Epithelial cell of prostate (primary cell): Measurements from ENCODE around the gene POLE3.
"Not testable (repeated sequence)": the region's sequence is repeated elsewhere in the genome, so short reads cannot be mapped to it uniquely, and the experiment has no call there.

ENCODE experiments used
- DNase-seq: peaks from one replicate; pipeline ENCODE4 v3.0.0-alpha.2; 2011; ENCODE audit warnings: low read depth, low spot score
- H3K27ac ChIP-seq: fragments of 450-650 bp; 2 replicates; pipeline ENCODE4 v1.5.1; 2017; ENCODE audit warnings: mild to moderate bottlenecking

Gene POLE3

DNA sequence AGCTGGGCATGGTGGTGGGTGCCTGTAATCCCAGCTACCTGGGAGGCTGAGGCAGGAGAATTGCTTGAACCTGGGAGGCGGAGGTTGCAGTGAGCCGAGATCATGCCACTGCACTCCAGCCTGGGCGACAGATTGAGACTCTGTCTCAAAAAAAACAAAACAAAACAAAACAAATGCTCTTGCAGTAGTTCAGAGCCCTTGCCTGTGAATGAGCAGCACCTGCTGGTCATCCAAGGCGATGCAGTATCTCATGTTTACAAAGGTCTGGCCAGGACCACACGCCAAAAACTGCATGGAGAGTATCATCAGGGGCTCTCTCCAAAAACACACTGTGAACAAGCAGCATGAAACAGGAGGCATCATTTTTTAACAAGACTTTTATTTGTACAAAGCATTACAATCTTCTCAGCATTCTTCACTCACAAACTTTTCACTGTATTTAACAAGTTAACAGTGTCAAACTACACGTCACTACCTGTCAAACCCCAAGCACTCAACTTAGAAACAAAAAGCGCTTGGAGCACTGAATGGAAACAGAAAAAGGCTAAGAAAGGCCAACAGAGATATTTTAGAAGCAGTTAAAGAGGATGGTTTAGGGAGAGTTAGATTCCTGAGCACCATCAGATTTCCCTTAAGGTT, 3.5 kb downstream of the POLE3 start:
- DNase-seq, H3K27ac ChIP-seq: not testable (repeated sequence)

GRCh38 chr9:113406353-113406752, 4.1 kb downstream of the POLE3 start:
- DNase-seq, H3K27ac ChIP-seq: not testable (repeated sequence)

DNA sequence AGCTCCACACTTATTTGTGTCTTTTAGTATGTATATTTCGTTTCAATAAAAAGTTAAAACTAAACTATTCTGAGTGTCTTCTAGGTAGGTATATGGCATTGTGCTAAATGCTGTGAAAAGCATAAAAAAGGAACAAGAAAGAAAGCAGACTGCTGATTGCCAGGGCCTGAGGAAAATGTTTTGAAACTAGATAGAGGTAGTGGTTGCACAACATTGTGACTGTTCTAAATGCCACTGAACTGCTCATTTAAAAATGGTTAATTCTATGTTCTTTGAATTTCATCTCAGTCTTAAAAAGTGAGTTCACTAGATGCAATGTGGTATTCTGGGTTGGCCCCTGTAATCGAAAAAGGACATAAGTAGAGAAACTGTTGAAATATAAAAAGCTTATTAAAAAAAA, 6.8 kb downstream of the POLE3 start:
- no peak overlapping the region for H3K27ac ChIP-seq
- no peak for DNase-seq

DNA sequence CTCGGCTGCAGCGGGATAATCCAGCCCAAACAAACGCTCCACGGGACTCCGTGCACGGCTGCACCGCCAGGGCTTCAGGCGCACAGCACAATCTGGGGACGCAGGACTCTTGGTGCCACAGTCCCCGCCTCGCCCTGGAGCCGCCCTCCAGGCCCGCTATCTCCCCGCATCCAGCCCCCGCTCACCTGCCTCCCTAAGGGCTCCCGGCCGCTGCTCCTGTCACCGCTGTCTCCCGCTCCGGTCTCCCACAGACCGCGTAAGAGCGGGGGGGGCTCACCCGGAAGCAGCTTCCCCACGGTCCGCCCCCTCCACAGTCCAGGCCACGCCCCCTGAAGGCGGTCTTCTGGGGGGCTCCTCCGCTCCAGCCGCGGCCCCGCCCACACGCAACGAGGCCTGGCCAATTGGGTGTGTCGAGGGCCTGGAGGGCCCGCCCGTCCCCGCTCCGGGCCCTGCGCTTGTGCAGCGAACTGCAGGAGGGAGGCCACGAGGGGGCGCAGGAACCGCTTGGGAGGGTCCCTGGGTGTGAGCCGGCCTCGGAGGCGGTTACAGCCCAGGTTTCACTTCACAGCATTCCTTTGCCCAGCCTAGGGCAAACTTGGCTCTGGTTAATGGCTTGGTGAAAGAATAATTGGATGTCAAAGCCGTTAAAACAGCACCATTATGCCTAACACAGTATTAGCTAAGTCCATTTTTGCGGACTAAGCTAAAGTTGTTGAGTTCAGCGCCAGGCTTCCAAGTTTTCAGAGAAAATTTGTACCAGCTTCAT, 9.3 kb downstream of the POLE3 start, which contains the start of gene ALAD:
TSS of gene ALAD (minus strand) at position 258 of the 766 bp plus-strand sequence. CDS start 7,725 bp downstream, outside the sequence.
- H3K27ac ChIP-seq: peak within 1 kb of the TSS; percentile 12

DNA sequence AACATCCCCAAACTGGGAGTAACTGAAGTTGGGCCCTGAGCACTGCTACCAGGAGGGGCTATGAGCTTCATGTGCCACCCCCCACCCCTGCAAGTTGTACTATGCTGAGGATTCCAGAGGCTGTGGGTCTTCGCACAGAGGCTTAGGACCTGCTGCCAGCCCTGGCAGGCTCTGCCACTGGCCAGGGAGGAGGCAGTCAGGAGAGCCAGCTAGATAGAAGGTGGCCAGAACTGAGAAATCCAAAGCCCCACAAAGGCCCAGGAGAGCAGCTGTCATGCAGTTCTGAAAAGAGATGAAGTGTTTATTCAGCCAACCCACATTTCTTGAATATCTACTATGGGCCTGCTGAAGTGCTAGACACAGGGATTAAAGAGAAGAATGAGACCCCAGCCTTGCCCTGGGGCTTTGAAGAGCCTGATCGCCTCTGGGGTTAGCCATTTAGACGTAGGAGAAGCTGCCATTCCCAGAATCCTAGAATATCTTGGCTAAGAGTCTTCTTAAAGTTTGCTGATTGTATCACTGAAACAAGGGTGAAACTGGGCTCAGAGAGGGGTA, 10.8 kb downstream of the POLE3 start:
- H3K27ac ChIP-seq: no peak overlapping the region
- no peak for DNase-seq

More for the DNA sequence above, 9.3 kb downstream of the POLE3 start, which contains the start of gene ALAD:
- DNase-seq: peak; percentile 79

GRCh38 chr9:113398796-113399195, 11.7 kb downstream of the POLE3 start:
- DNase-seq: no peak

DNA sequence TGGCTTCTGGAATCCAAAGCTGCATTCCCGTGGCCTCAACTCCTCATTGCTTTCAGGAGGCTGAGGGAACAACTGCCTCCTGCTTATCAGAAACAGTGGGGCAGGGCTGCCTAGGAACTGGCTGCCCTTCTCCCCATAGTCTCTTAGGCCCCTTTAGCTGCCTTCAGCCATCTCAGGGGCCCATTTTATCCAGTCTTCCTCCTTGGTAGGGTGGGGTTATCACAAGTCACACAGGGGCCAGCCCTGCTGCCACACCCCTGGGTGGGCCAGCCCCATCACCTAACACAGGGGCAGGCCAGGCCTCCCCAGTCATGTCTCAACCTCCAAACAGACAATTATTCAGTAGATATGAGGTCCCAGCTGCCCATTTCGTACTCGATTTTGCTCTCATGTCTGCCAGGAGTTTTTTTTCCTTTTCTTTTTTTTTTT, 13.3 kb downstream of the POLE3 start:
- DNase-seq: no peak
- no peak overlapping the region for H3K27ac ChIP-seq

More at GRCh38 chr9:113398796-113399195, 11.7 kb downstream of the POLE3 start:
- no peak overlapping the region for H3K27ac ChIP-seq

GRCh38 chr9:113395000-113395861, 15.2 kb downstream of the POLE3 start:
- no peak overlapping the region for H3K27ac ChIP-seq
- DNase-seq: no peak

DNA sequence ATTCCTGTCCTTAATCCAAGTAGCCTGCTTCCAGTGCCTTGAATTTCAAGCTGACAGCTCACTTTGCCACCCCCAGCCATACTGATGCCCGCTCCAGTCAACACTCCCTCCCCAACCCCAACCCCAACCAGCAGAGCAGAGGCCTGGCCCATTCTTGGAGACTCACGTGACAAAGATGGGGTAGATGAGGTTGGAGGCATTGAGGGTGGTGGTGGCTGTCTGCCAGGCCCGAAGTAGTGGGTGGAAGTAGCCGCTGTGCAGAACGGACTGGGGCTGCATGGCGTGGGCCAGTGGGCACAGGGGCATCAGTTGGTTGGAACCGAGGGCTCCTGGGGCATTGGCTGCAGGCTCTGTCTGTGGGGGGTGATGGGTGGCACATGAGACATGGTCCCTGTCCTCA, 17.2 kb downstream of the POLE3 start:
- H3K27ac ChIP-seq: no peak overlapping the region
- no peak for DNase-seq

GRCh38 chr9:113391917-113392316, 18.6 kb downstream of the POLE3 start:
- H3K27ac ChIP-seq: no peak overlapping the region
- no peak for DNase-seq

- DNase-seq: no peak
- no peak overlapping the region for H3K27ac ChIP-seq
These were observed 20.1 kb downstream of the POLE3 start for GRCh38 chr9:113390192-113390960.

- DNase-seq: no peak
- no peak overlapping the region for H3K27ac ChIP-seq
These were observed 21.0 kb downstream of the POLE3 start for GRCh38 chr9:113389451-113389850.

DNA sequence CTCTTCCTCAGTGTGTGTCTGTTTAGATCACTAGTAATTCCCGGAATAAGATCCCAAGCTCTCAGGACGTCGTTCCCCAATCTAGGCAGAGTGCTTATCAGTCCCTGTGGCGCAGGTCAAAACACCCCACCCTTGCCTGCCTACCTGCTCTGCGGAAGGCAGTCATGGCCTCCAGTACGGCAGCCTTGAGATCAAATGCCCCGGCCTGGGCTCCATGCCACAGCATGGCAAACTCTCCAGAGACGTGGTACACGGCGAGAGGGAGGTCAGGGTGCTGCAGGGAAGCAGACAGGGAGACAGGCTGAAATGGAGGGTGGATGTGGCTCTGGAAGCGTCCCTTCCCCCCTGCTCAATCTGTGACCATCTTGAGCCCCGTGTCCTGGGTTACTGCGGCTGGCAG, 21.6 kb downstream of the POLE3 start:
- H3K27ac ChIP-seq: no peak overlapping the region
- DNase-seq: no peak

- DNase-seq: no peak
- no peak overlapping the region for H3K27ac ChIP-seq
These were observed 22.8 kb downstream of the POLE3 start for GRCh38 chr9:113387560-113388230.

- no peak overlapping the region for H3K27ac ChIP-seq
- no peak for DNase-seq
These were observed 23.7 kb downstream of the POLE3 start for GRCh38 chr9:113386571-113387393.

- DNase-seq: peak; percentile 43
These were observed 28.5 kb downstream of the POLE3 start for GRCh38 chr9:113381909-113382411.

DNA sequence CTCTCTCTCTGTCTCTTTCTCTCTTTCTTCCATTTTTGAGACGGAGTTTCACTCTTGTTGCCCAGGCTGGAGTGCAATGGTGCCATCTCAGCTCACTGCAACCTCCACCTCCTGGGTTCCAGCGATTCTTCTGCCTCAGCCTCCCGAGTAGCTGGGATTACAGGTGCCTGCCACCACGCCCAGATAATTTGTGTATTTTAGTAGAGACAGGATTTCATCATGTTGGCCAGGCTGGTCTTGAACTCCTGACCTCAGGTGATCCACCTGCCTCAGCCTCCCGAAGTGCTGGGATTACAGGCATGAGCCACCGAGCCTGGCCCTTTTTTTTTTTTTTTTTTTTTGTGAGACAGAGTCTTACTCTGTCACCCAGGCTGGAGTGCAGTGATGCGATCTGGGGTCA, 29.0 kb downstream of the POLE3 start:
- not testable (repeated sequence) for DNase-seq
- peak overlapping the region; percentile 42 for H3K27ac ChIP-seq

More at GRCh38 chr9:113381909-113382411, 28.5 kb downstream of the POLE3 start:
- H3K27ac ChIP-seq: peak overlapping the region; percentile 42

DNA sequence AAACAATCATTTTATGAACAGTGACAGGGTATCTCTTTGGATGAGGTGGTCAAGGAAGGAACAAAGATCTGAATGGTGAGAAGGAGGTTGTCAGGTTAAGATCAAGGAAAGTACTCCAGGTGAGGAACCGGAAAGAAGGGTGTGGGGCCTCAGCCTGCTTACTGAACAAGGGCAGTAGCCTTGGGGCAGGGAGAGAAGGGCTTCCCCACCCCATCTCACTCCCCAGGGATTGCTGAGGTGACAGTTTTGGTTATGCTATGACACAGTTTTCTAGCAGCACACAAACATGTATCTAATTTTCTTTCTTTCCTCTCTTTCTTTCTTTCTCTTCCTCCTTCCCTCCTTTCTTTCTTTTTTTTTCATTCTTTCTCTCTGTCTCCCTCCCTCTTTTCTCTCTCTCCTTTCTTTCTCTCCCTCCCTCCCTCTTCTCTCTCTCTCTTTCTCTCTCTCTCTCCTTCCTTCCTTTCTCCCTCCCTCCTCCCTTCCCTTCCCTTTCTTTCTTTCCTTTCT, 29.6 kb downstream of the POLE3 start:
- DNase-seq: no peak
- no peak overlapping the region for H3K27ac ChIP-seq
